ENCODE data around the gene LYPD5. TPM values are rescaled to one million over a fixed set of nuclear protein-coding genes. Genes with fewer than 3 reads are reported as not detected.

LYPD5 gene
- polyA plus RNA-seq, 1 donor from 2014 or later, result not detected

GRCh38 chr19:43774103-43774939 is 27.9 kb downstream of the LYPD5 start:
- Histone ChIP-seq H3K27ac (ENCODE audit: low read length) (no peak overlapping the region), H2AFZ (ENCODE audit: low read depth, low read length) (no peak overlapping the region), H3K36me3 (ENCODE audit: insufficient read depth, low read length) (no peaks in the 10 kb centered on the region), H4K20me1 (ENCODE audit: insufficient read depth) (no peaks in the 10 kb centered on the region), H3F3A (ENCODE audit: insufficient read depth, low read length, poor library complexity, severe bottlenecking) (no peaks in the 10 kb centered on the region), H3K9me2 (ENCODE audit: insufficient read depth, low read length) (no peaks in the 10 kb centered on the region), H3K4me3 (ENCODE audit: low read length) (peak overlapping the region; percentile 66), H3K4me2 (ENCODE audit: low read length) (no peak overlapping the region), H3K9me3 (ENCODE audit: low read length) (no peaks in the 10 kb centered on the region), H3K9ac (ENCODE audit: low read length) (peak overlapping the region; percentile 28), H3K27me3 (ENCODE audit: insufficient read depth, low read depth, low read length) (peaks cover 31% of the 10 kb centered on the region), H3K79me2 (replicated peaks; ENCODE audit: insufficient read depth, low read length) (no peaks in the 10 kb centered on the region)
- no peak for TF ChIP-seq MXI1 (conservative IDR thresholded peaks at IDR 0.05; ENCODE audit: poor library complexity, severe bottlenecking)
- no peak for TF ChIP-seq POLR2AphosphoS5 (IDR thresholded peaks at IDR 0.05)
- TF ChIP-seq EZH2 (IDR thresholded peaks at IDR 0.05; ENCODE audit: borderline replicate concordance, insufficient read depth, low read length, poor library complexity, severe bottlenecking), result no peak
- peak; percentile 62 for TF ChIP-seq SMC3 (conservative IDR thresholded peaks at IDR 0.05; ENCODE audit: poor library complexity)
- TF ChIP-seq RAD21 (conservative IDR thresholded peaks at IDR 0.05), result peak; percentile 38
- TF ChIP-seq EP300 (conservative IDR thresholded peaks at IDR 0.05; ENCODE audit: poor library complexity, severe bottlenecking), result no peak
- TF ChIP-seq TAF1 (IDR thresholded peaks at IDR 0.05; ENCODE audit: low read depth), result no peak
- TF ChIP-seq REST (IDR thresholded peaks at IDR 0.05; ENCODE audit: borderline replicate concordance), result no peak
- TF ChIP-seq, protein P1, sequence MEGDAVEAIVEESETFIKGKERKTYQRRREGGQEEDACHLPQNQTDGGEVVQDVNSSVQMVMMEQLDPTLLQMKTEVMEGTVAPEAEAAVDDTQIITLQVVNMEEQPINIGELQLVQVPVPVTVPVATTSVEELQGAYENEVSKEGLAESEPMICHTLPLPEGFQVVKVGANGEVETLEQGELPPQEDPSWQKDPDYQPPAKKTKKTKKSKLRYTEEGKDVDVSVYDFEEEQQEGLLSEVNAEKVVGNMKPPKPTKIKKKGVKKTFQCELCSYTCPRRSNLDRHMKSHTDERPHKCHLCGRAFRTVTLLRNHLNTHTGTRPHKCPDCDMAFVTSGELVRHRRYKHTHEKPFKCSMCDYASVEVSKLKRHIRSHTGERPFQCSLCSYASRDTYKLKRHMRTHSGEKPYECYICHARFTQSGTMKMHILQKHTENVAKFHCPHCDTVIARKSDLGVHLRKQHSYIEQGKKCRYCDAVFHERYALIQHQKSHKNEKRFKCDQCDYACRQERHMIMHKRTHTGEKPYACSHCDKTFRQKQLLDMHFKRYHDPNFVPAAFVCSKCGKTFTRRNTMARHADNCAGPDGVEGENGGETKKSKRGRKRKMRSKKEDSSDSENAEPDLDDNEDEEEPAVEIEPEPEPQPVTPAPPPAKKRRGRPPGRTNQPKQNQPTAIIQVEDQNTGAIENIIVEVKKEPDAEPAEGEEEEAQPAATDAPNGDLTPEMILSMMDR (IDR thresholded peaks at IDR 0.05; ENCODE audit: poor library complexity, severe bottlenecking), result peak; percentile 73

DNA sequence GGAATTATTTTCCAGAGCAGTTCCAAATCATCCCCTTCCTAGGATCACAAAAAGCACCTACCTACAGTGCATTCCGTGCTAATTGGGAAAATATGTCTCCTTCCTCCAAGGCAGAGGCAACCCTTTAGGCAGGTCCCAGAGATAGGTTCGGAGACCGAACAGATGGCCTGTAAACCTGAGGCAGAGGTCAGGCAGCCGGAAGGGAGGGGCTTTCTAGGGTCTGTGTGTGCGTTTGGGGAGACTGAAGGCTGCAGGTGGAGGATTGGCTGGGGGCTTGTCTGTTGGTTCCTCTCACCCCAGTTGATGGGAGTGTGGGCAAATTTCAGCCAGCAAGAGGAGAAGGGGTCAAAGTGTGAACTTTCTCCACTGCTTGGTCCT is 28.5 kb downstream of the LYPD5 start:
- Histone ChIP-seq H3K27ac (ENCODE audit: low read length) (no peak overlapping the region), H3K9ac (ENCODE audit: low read length) (no peak overlapping the region), H3K4me3 (ENCODE audit: low read length) (peak overlapping the region; percentile 66)

More for the DNA sequence above, 28.5 kb downstream of the LYPD5 start:
- Histone ChIP-seq H3K4me2 (ENCODE audit: low read length) (no peak overlapping the region), H3K36me3 (ENCODE audit: insufficient read depth, low read length) (no peaks in the 10 kb centered on the region), H3K9me3 (ENCODE audit: low read length) (no peaks in the 10 kb centered on the region), H3K27me3 (ENCODE audit: insufficient read depth, low read depth, low read length) (peaks cover 31% of the 10 kb centered on the region), H3K9me2 (ENCODE audit: insufficient read depth, low read length) (no peaks in the 10 kb centered on the region), H3F3A (ENCODE audit: insufficient read depth, low read length, poor library complexity, severe bottlenecking) (no peaks in the 10 kb centered on the region), H4K20me1 (ENCODE audit: insufficient read depth) (no peaks in the 10 kb centered on the region), H2AFZ (ENCODE audit: low read depth, low read length) (no peak overlapping the region), H3K79me2 (replicated peaks; ENCODE audit: insufficient read depth, low read length) (no peaks in the 10 kb centered on the region)
- TF ChIP-seq TAF1 (IDR thresholded peaks at IDR 0.05; ENCODE audit: low read depth) (no peak), EZH2 (IDR thresholded peaks at IDR 0.05; ENCODE audit: borderline replicate concordance, insufficient read depth, low read length, poor library complexity, severe bottlenecking) (no peak), EP300 (conservative IDR thresholded peaks at IDR 0.05; ENCODE audit: poor library complexity, severe bottlenecking) (no peak), RAD21 (conservative IDR thresholded peaks at IDR 0.05) (no peak), POLR2AphosphoS5 (IDR thresholded peaks at IDR 0.05) (no peak), SMC3 (conservative IDR thresholded peaks at IDR 0.05; ENCODE audit: poor library complexity) (no peak), MXI1 (conservative IDR thresholded peaks at IDR 0.05; ENCODE audit: poor library complexity, severe bottlenecking) (no peak), REST (IDR thresholded peaks at IDR 0.05; ENCODE audit: borderline replicate concordance) (no peak)
- TF ChIP-seq, protein P1 (IDR thresholded peaks at IDR 0.05; ENCODE audit: poor library complexity, severe bottlenecking), result no peak

Measured in neural cell (in vitro differentiated cells).